GM12864 (cell line): ENCODE data around the gene VPS13D.

Experiments used
- DNase-seq: peaks from one replicate; pipeline ENCODE4 v3.0.0-alpha.2; 2011; ENCODE audit warnings: low read depth
- H3K4me3 ChIP-seq: 2 replicates; pipeline ENCODE4 v1.5.1; 2011; ENCODE audit warnings: mild to moderate bottlenecking, low read depth, low read length, control low read depth
- CTCF ChIP-seq: IDR thresholded peaks from 2 replicates; pipeline ENCODE4 v1.5.1; 2011; ENCODE audit warnings: low read depth, mild to moderate bottlenecking, moderate library complexity, low read length, control low read depth, inconsistent platforms; ENCODE audit errors: missing control alignments

Gene VPS13D

GRCh38 chr1:12372180-12372579 lies 142.3 kb downstream of the VPS13D start:
- TF ChIP-seq CTCF: no peak
- no peak overlapping the region for H3K4me3 ChIP-seq
- DNase-seq: no peak

GRCh38 chr1:12372761-12373160 lies 142.9 kb downstream of the VPS13D start:
- no peak for DNase-seq
- H3K4me3 ChIP-seq: no peak overlapping the region
- TF ChIP-seq CTCF: no peak

- no peak overlapping the region for H3K4me3 ChIP-seq
- no peak for TF ChIP-seq CTCF
- no peak for DNase-seq
Measured at GRCh38 chr1:12375133-12375829, 145.5 kb downstream of the VPS13D start.

- no peak for DNase-seq
- no peak overlapping the region for H3K4me3 ChIP-seq
- no peak for TF ChIP-seq CTCF
Measured at GRCh38 chr1:12376236-12377045, 146.6 kb downstream of the VPS13D start.

GRCh38 chr1:12380326-12381249 lies 150.8 kb downstream of the VPS13D start:
- TF ChIP-seq CTCF: no peak
- DNase-seq: no peak
- no peak overlapping the region for H3K4me3 ChIP-seq

GRCh38 chr1:12383001-12383400 lies 153.2 kb downstream of the VPS13D start:
- H3K4me3 ChIP-seq: no peak overlapping the region
- TF ChIP-seq CTCF: no peak
- DNase-seq: no peak
